Germinal center (tissue), 1 donor: ENCODE measurements around the gene HCN4.

Source experiments
- DNase-seq: peaks from one replicate; pipeline ENCODE4 v3.0.0; 2012; ENCODE audit warnings: mixed read lengths, low spot score

HCN4 gene

DNA sequence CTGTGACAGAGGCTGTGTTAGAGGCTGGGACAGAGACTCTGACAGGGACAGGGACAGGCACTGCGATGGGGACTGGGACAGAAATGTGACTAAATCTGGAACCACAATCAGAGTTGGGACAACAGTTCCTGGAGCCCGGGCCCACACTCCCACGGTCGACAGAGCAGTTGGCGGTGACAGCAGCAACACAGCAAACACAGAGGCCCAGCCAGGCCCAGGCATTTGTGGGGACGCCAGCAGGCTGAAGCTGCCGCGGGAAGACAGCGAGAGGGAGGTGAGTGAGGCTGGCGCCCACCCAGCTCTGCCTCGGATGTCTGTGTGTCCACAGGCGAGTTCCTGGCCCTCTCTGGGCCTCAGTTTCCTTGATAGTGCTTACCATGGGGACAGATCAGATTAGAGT lies 9.3 kb upstream of the HCN4 start:
- DNase-seq: no peak

DNA sequence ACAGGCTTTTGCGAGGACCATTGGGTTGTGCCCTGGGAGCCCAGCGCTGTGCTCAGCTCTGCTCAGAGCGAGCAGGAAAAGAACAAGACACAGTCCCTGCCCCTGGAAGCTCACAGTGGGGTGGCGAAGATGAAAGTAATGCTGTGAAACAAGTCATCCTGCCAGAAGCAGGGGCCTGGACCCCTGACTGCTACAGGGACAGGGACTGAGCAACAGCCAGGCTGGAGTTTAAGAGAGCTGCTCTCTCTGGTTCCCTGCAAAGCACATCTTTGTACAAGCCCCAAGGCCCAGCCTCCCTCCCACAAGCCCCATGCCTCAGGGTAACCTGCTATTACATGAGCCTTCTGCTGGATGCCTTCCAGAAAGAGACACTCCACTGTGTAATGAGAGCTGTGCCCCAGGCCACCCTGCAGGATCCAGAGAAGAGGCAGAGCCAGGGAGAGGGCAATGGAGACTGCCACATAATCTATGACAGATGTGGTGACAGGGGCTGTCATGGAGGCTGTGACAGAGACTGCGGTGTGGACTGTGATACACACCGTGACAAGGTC lies 7.1 kb upstream of the HCN4 start:
- no peak for DNase-seq

DNA sequence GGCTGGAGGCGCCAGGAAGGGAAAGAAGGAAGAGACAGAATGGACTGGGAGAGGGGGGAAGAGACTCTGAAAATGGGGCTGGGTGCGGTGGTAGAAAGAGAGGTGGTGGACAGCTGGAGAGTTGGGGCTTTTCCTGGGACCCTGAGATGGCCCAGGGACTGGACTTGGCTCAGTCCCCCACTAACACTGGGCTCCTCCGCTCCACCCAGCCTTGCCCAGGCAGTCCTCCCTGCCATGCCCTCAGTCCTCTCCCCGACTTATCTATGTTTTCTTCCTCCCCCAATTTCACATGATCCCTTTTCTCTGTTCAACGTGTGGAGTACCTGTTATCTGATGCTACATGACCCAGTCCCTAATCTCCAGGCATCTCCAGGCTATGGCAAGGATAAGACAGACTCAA lies 6.3 kb upstream of the HCN4 start:
- DNase-seq: no peak

DNA sequence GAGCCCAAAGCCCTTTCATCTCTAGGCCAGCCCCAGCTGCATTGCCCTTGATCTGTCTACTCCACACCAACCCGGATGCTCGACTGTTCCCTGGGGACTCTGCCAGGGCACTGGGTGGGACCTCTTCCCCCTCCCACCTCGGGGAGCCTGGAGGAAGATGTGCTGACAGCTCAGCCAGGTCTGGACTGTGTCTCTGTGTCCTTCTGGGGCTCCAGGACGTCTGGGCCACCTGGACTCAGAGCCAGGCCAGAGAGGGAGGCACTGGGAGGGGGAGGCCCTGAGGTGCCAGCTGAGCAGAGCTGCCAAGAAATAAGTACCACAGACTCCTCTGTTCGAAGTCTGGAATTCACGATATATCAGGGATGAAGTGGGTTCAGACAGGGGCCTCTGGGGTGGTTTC lies 5.8 kb upstream of the HCN4 start:
- no peak for DNase-seq

DNA sequence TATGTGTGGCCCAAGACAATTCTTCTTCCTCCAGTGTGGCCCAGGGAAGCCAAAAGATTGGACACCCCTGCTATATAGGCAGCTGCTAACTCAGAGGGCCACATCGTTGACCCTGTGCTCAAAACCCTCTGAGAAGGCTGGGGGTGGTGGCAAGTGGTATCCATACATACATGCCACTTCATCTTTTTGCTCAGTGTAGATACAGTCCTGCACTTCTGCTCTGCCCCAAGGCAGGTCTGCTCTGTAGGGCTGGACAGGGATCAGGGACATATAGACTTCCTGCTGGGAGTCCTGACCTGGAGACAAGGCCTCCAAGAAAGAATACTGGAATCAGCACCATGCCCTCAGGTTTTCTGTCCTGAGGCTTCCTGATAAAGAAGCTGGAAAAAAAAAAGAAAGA lies 4.5 kb upstream of the HCN4 start:
- DNase-seq: no peak

DNA sequence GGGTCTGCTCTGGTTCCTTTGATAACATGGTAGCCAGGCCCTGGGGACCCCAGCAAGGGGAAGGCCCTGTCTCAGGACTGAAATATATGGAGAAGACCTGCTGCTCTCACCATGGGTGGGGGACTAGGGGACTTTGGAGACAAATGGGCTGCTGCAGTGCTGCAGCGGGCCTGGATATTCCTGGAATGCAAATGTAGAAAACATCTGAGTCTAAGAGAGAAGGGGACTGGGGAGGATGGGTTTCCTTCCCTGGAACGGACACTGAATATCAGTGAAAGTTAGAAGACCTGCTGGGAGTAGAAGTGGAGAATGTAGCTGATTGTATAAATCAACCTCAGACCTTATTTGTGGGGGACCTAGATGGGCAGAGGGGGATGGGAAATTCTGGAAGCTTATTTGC lies 3.1 kb upstream of the HCN4 start:
- no peak for DNase-seq

DNA sequence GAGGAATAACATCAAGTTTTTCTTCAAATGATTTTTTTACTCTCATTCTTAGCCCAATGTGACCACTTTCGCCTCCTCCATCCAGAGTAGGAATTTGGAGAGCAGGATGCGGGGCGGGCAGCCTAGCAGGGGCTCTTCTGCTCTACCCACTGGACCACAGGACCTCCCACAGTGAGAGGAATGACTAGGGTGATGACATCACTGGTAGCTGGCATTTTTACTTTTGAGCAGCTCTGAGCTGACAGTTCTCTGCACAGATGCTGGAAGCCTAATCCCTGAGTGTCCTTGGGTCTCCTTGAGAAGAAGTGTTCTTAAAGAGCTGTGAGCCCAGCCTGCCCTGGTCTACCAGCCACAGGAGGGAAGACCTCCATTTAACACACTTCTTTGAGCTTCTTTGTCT lies 1.4 kb upstream of the HCN4 start:
- DNase-seq: no peak

DNA sequence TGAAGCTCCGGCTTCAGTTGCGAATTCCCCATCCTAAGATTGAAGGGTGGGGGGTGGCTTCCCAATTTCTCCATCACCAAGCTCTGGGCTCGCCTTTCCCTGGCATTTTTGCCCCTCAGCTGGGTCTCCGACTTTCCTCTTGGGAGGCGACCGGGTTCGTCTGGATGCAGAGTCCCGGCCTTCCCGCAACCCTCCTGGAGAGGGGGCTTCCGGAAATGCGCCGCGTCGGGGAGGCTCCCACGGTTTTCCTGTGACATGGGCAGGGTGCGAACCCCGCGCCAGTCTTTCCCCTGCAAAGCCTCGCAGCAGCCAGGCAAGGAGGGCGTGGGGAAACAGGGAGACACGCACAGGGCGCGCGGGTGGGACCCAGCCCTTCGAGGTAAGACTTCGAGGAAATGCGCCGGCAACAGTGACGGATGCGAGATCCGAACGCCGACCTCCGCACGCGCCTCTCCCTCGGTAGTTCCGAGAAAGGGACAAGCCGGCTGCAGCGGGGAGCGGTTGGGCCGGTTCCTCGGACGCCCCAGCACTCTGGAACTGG lies 466 bp upstream of the HCN4 start:
- no peak for DNase-seq

DNA sequence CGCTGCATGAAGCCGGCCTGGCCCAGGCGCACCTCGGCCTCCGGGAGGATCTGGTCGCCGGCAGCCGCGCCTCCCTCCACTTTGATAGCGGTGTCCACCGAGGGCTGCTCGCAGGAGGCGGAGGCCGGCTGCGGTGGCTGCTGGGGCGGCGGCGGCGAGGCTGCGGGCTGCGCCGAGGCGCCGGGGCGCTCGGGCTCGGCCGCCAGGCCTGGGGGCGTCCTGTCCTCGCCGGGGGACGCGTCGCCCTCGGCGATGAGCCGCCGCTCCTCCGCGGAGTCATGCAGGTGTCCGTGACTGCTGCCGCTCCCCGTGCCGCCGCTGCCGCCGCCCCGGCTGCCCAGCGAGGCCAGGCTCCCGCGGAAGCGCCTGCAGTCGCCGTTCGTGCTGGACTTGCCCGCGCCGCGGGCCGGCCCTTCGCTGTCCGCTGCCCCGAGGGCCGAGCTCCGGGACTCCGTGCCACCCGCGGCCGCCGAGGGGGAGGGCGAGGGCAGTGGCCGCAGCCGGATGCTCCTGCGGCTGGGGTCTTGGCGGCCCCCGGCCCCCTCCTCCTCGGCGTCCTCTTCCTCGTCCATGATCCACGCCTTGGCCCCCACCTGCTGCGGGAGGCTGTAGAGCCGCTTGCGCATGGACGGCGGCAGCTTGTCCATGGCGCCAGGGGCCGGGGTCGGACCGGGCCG lies 996 bp downstream of the HCN4 start:
- no peak for DNase-seq

DNA sequence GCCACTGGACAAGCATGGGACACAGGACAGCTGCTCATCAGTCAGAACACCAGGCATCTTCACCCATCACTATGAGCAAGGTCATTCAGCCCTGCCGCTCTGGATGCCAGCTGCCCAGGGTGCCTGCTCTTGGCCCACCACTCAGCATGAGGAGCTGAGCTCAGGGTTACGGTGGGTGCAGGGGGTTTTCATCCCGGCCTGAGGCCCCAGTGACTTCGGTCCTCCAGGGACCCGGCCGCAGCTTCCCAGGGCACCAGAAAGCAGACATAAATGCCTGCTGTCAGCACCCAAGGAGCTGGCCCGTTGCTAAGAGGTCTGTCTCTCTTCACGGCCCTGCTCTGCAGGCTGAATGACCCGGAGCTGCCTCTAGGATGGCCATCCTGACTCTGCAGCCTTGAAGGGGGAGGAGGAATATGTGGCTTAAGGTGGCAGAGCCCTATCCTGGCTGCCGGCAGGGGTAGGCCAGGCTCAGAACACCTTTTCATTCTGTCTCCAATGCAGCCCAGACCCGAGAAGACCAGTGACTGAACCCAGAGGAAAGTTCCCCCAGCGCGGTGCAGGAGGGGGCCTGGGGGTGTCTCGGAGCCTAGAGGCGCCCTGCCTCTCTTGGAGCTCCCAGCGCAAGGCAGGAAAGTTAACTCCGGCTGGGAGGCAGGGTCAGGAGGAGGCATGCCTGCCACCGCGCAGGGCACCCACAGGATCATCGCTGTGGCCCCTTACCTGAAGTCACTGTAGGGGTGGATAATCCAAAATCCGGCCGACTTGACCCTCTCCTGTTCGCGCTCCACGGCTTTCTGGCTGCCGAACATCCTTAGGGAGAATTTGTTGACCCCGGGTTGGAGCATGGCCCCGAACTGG lies 1.8 kb downstream of the HCN4 start:
- DNase-seq: no peak

DNA sequence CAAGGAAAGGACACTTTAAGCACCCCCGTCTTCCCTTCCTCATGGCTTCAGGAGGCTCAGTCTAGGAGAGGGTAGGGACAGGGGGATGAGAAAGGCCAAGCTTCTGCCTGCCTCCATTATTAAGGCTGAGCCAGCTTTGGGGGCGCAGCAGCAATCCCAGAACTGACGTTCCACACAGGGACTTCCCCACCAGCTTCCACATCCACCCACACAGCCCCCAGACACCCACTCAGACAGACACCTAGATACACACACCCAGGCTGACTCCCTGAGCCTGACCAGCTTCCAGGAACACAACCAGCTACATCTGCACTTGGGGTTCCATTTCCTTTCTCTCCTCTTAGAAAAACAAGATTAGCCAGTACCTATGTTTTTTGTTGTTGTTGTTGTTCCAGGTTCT lies 4.7 kb downstream of the HCN4 start:
- no peak for DNase-seq

DNA sequence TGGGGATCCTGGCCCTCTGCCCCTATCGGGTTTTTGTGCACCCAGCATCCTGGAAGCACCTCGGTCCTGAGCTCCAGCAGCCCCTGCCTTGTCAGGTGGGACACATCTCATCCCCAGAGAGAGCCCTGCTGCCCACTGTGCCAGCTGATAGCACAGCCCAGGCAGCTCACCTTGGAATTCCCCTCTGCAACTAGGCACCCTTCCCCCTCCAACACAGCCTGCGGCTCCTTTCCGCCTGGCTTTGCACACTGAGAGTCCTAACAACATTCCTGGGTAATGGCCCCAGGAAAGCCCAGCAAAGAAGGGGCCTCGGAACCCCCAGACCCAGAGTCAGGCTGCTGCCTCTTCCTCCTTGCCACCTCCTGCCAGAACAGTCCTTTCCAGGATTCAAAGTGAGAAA lies 5.9 kb downstream of the HCN4 start:
- no peak for DNase-seq

DNA sequence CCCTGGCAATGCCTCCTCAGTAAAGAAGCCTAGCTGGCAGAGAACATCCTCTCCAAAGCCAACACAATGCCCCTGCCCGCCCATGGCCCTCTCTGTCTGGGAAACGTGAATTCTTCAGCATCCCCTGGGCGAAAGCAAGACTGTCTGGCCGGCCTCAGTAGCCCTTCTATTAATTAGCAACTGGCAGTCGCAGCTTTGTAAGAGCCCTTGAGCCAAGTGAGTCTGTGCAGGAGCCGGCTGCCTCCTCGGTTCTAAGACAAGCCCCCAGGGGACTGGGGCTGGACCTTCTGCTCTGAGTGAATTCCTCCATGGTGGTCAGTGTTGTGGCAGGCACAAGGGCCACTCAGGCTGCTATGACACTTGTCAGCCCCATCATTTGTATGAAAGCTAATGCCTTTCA lies 7.4 kb downstream of the HCN4 start:
- no peak for DNase-seq

DNA sequence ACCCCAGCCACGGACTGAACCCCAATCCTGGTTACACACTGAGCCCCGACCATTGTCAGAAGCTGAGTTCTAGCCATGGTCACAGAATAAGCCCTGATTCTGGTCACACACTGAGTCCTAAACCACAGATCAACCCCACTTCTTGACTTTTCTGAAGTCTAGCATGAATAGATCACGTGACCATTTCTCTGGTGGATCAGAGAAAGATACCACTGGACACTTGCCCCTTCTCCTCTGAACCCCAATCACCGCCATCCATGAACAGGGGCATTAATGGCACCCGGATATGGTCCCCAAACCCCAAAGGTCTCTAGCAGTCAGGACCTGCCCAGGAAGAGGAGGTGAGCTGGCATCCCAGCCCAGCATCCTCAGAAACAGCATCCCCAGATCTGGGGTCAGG lies 9.1 kb downstream of the HCN4 start:
- no peak for DNase-seq

DNA sequence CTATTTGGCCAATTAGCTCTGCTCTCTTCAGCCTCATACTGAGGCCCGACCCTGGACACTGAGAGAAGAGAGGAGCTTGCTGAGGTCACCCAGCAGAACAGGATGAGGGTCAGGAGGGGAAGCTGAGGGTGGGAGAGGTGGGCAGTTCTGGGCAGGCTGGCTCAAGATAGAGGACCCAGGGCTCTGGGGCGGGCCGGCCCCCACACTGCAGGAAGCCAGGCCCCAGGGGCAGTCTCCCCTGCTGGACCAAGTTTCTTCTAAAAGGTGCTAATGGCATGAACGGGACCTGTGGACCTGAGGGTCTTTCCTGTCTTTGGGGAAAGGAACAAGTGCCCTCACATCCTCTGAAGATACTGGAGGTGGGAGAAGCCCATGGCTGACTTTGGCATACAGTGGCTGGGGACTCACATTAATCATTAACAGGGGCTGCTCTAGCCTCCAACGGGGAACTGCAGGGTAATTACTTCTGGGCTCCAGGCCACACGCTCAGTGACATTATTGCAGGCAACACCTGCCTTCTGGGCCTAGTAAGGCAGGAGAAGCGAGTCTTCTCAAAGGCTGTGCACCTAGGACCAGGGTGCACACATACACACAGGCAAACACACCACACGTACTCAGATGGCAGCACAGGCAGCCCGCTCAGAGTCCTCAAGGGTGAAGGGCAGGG lies 10.6 kb downstream of the HCN4 start:
- no peak for DNase-seq

DNA sequence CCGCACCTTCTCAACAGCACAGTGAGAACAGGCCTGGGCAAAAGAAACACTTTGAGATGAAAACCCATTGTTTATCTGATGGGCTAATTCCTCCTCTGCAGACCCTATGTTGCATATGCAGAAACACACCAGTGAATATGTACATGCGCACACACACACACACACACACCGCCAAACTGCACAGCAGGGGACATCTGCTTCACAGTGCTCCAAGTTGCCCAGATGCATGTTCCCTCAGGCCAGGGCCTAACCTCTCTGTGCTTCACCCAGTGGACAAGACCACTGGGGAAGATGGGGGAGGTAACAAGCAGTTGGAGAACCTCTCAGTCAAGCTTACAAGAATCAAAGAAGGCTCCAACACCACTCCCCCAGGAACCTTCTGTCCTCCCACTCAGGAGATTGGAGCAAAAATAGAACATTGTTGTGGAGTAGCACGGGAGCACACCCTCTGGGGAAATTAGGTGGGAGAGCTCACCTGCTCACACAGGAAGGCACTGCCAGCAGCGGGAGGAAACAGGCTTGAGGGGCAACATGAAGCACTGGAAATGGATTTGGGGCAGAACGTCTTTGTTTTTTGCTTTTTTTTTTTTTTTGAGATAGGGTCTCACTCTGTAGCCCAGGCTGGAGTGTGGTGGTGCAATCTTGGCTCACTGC lies 13.0 kb downstream of the HCN4 start:
- DNase-seq: no peak

DNA sequence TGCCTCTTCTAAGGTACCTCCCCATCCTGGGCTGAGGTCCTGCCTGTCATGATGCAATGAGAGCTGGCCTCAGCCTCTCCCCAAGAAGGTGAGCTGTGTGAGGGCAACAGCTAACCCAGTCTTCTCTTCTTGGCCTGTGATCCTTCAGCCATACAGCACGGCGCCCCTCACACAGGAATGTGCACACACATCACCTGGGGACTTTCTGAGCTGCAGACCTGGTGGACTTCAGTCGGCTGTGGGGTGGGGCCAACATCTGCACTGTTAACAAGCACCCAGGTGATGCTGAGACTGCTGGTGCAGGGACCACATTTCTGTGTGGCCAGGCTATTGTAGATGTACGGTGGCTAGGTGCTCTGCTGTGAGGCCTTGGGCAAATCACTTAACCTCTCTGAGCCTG lies 14.5 kb downstream of the HCN4 start:
- DNase-seq: no peak

DNA sequence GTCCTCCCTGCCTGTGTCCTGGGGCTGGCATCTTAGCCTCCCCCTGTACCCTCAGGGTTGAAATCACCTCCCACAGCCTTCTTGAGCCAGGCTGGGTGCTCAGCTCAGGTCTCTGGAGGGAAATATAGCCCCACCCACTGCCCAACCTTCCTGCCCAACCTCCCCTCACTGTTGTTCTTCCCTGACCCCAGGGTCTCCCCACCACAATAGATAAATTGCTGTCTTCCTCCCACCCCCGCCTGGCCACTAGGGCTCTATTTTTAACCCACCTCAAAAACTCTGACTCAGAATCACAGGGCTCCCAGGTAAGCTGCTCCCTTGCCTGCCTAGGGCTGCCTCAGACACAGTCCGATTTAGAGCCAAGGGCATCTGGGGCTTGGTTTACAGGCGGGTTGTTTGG lies 15.0 kb downstream of the HCN4 start:
- no peak for DNase-seq

DNA sequence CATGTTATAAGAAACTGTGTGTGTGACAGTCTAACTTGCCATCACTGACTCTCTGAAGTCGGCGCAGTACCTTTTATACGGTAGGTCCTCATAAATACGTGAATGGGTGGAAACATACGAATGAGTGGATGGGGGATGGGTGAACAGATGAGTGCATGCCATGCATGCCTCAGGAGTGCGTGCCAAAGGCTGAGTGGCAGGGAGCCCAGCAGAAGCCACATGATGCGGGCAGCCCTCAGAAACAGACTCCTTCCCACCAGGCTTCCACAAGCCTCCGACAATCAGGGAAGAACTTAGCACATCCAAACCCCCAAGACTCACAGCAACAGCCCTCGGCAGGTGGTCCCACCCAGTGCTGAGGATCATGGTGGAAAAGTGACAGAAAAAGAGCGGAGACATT lies 16.7 kb downstream of the HCN4 start:
- no peak for DNase-seq

DNA sequence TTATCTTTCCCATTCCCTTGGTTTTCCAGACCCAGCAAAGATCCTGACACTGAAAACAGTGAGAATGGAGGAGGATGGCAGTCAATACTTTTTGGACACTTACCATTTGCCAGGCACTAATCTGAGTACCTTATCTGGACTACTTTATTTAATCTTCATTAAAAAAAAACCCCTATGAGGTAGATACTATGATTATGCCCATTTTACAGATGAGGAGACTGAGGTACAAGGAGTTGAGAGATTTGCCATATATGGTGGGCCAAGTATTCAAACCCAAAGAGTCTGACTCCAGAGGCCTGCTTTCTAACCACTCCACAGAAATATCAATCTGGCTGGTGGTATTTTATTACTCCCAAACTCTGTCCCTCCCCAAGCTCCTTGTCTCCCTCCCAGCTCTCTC lies 19.6 kb downstream of the HCN4 start:
- no peak for DNase-seq

DNA sequence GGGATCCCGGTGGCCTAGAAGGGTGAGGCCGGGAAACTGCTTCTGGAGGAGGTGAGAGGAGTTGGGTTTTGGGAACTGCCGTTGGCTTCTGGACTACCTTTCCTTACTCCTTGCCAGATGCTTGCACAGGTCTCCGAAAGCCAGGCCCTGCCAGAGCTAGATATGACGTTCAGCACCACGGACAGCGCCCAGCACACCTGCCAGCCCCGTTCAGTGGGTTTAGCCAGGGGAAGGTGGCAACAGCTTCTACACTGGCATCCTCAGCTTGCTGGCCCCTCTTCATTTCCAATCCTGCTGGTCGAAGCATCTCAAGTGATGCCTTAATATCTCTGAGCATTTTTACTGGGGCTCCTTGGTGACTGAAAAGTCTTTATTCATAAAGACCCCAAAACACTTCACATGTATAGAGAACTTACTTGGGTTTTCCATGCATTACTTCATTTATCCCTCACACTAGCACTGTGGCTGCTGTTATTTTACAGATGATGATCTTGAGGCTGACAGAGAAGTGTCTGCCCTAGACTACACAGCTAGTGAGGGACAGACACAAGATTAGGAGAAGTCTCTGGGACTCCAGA lies 21.9 kb downstream of the HCN4 start:
- DNase-seq: peak; percentile 60

DNA sequence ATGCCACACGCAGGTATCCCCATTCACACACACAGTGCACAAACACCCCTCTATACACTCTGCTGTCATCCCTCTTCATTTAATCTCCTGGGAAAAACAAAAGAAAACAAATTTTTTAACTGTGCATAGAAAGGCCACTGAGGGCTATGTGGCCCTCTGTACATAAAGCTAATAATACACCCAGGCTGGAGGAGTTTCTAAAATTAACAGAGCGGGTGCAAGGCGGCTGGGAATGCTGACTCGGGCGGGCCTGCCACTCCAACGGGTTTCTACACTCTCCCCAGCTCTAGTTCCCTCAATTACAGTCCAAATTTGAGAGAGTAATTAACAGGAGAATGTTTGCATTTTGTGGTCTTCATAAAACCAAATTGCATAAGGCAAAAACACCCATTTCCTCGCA lies 23.1 kb downstream of the HCN4 start:
- no peak for DNase-seq
